GM19452 (cell line): ENCODE results near the gene GCK.

Experiments used
- ATAC-seq: cut with Tn5 transposase; IDR thresholded peaks from one replicate; pipeline ENCODE4 v1.9.1; 2021; ENCODE audit not compliant: unreplicated experiment

GCK gene

DNA sequence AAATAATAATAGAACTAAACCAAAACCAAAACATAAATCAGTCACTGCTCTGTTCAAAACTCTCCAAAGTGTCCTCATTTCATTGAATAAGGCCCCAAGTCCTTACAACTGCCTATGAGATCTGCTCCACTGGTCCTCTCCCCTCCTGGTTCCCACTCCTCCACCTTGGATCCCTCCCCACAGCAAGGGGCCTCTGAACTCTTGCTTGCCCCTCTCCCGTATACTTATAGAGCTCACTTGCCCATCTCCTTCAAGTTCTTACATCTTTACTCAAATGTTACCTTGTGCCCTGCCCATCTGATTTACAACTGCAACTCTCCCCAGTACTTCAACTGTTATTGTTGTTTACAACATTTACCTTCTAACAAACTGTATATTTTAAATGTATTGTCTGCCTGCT is 66.7 kb downstream of the GCK start:
- no peak for ATAC-seq

DNA sequence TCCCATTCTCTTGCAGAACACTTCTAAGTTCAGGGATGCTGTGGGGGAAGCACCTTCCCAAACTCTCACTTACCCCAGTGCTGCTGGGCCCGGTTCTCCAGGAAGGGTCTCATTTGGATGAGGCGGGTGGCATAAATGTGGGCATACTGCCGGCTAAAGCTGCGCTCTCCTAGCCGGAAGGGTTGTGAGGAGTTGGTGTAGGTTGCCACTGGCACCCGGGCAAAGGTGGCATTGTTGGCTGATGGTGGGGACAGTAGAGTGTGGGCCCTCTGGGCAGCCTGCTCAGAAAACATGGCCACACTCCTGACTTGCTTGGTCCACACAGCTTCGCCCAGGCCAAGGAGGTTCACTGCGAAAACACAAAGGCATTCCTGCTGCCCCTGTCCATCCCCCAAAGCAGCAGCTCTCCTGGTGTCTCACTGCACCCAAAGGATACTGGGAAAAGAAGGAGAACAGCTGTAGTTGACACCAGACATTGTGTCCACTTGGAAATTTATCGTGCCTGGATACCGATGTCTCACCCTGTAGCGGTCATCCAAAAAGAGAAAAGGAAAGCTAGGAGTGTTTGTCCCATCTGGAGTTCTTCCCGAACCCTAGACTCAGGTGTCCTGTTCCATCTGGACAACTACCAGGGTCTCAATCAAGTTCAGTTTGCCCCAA is 67.3 kb downstream of the GCK start:
- ATAC-seq, result no peak

DNA sequence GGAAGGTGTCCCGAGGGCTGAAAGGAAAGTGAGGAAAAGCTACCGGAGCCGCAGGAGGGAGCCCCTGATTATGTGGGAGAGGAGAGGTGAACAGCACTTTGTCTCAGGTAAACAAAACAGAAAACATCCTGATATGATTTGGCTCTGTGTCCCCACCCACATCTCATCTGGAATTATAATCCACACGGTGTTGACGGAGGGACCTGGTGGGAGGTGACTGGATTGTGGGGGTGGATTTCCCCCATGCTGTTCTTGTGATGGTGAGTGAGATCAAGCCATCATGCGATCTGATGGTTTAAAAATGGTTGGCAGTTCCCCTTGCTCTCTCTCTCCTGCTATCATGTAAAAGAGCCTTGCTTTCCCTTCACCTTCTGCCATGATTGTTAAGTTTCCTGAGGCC is 68.8 kb downstream of the GCK start:
- ATAC-seq, result no peak

DNA sequence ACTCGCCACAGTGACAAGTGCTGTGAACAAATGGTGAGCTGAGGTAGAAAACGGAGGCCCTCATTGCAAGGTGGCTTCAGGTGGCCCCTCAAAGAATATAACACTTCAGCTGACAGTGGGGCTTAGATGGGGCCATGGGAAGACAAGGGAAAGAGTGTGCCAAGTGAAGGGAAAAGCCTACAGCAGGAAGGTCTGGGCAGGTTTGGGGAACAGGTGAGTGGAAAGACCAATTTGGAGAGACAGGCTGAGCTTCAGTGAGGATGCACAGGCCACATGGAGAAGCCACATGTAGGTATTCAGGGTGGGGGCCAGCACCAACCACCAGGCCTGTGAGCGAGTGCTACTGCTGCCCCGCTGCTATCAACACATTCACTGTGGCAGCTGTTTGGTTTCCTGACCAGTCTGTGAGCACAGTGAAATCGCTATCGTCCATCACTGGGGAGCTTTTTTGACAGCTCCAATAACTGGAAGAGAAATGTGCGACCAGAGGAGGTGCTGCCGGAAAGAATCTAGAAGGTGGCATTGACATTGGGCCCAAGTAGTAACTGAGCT is 69.3 kb downstream of the GCK start:
- no peak for ATAC-seq

DNA sequence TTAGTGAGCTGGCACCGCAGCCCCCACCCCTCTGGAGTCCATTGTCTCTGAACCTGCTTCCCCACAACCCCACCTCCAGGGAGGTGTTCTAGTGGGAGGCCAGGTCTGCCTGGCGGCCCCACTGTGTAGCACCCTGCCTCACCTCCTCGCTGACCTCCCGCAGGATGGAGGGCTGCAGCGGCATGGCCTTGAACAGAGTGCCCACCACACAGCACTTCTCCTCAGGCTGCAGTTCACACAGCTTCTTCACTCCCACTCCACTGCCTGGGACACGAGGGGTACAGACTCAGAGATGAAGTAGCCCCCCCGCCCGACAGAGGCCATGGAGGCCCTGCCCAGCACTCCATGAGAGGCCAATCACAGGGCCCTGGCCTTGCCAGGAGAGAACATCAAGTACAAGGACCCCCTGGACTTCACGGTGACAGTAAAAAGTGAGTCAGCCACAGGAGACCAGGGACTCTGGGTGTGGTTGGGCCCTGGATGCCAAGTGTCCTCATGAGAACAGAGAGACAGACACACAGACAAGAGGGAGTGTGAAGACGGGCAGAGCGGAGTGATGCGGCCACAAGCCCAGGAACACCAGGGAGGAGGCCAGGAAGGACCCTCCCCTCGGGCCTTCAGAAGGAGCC is 71.3 kb downstream of the GCK start:
- ATAC-seq, result no peak

DNA sequence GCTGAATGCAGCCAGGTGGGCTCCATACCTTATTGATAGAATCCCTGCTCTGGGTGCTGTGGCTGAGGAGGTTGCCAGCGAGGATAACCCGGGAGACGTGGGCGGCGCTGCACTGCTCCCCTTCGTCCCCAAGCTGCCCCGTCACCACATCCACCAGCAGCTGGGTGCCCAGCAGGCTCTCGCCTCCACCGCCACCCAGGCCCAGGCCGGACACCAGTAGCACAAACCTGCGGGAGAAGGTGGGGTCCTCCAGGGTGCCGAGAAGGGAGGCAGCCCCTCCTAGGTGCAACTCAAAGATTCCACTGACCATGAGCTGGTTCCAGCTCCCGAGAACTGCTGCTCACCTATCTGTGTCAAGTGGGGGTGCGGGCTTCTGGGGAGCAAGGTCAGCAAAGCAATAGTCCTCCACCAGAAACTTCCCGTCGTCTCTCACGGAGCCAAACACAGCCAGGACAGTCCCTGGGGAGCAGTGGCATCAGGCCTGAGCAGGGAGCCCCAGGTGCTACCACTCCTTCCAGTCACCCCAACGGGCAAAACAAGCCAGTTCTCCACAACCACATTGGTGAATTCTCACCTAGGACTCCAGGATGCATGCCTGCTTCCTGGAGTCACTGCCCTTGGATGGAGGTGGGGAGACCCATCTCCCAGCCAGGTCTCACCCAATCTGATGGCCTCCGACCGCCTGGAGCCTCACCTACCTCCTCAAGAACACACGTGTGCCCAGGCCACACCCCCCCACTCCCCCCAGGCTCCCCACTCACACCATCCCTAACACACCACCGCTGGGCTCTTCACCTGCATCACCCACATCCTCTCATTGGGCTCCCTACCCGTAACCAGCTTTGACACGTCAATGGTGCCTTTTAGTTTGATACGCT is 72.2 kb downstream of the GCK start:
- no peak for ATAC-seq

DNA sequence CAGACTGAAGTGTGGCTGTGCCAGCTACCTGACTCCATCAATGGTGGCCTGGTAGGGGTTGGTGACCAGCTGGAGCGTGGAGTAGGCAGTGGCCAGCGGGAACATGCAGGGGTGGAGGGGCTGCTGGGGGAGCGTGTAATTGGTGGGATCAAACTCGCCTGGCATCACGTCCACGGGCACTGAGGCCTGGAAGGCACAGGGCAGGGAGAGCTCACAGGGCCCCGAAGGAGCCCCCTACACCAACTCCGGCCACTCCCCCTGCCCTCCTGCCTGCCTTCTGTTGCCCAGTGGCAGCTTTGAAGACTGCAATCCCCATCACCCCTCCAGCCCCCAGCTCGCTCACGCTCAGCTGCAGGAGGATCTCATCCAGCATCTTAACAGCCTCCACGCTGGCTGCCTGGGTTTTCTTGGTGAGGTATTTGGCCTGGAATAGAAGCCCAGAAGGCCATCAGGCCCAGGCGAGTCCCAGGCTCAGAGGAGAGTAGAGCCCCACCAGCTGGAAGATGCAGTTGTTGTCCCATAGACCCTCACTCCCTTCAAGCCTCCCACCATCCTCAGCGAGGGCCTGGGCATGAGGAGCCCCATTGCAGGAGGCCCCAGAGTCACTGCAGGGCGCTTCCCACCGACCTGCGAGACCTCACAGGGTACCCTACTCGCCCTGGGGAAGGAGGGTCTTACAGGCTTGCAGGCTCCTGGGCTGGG is 73.0 kb downstream of the GCK start:
- no peak for ATAC-seq

DNA sequence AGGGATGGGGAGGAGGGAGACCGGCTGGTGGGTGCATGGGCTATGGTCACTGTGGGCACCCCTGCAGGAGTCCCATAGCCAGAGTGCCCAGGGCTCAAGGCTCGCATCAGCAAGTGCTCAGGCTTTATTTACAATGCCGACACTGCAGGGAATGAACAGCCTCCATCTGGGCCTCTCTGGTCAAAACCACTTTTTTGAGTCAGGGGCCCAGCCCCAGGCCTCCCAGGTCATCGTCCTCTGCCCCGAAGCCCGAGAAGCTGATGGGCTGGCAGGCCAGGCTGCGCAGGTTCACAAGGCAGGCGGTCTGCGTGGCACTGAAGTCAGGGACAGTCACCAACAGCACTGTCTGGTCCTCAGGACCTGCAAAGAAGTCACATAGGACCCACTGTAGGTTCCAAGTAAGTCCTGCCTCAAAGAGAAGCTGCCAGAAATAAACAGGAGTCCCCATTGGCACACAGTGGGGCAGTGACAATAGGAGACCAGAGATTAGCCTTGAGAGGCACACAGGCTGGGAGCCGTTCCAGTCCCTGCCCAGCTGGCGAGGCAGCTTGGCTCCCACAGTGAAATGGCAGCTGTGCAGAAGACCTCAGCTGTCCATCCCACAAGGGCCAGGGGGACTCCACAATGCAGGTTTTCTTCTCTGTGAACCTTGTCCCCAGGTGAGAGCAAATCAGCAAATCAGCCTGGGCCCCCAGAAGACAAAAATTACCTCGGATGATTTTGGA is 74.5 kb downstream of the GCK start:
- ATAC-seq, result no peak

DNA sequence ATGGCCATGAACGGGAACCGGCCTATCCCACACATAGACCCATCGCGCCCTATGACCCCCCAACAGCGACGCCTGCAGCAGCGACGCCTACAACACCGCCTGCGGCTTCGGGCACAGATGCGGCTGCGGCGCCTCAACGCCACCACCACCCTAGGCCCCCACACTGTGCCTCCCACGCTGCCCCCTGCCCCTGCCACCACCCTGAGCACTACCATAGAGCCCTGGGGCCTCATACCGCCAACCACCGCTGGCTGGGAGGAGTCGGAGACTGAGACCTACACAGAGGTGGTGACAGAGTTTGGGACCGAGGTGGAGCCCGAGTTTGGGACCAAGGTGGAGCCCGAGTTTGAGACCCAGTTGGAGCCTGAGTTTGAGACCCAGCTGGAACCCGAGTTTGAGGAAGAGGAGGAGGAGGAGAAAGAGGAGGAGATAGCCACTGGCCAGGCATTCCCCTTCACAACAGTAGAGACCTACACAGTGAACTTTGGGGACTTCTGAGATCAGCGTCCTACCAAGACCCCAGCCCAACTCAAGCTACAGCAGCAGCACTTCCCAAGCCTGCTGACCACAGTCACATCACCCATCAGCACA is 75.4 kb downstream of the GCK start:
- no peak for ATAC-seq

DNA sequence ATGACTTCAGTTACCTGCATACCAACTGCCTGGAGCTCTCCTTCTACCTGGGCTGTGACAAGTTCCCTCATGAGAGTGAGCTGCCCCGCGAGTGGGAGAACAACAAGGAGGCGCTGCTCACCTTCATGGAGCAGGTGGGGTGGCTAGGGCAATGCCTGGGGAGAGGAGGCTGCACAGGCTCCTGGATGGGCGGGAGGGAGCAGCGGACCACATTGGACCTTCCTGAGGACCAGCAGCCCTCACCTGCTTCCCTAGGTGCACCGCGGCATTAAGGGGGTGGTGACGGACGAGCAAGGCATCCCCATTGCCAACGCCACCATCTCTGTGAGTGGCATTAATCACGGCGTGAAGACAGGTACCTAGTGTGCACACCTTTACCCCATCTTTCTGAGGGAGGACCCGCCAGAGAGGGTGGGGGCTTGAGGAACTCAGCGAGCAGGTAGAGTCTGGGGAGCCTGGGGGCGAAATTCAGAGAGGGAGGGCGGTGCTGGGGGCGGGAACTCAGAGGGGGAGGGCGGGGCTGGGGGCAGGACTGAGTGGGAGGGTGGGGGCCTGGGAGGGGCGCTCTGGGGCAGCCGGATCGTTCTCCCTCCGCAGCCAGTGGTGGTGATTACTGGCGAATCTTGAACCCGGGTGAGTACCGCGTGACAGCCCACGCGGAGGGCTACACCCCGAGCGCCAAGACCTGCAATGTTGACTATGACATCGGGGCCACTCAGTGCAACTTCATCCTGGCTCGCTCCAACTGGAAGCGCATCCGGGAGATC is 76.1 kb downstream of the GCK start:
- no peak for ATAC-seq

DNA sequence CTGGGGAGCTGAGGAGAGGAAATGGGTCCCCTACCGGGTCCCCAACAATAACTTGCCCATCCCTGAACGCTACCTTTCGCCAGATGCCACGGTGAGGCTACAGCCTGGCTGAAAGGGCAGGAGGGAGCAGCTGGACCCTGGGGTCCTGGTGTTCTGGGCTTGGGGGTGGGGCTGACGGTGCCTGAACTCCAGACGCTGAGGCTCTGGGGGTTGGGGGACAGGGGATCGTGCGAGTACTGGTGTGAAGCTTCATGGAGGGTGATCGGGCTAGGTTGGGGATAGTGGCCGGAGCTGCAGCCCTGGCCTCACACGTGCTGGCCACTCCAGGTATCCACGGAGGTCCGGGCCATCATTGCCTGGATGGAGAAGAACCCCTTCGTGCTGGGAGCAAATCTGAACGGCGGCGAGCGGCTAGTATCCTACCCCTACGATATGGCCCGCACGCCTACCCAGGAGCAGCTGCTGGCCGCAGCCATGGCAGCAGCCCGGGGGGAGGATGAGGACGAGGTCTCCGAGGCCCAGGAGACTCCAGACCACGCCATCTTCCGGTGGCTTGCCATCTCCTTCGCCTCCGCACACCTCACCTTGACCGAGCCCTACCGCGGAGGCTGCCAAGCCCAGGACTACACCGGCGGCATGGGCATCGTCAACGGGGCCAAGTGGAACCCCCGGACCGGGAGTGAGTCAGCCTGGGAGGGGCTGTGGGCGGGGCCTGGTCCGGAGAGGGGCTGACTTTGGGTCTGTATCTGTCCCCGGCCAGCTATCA is 76.8 kb downstream of the GCK start:
- no peak for ATAC-seq

DNA sequence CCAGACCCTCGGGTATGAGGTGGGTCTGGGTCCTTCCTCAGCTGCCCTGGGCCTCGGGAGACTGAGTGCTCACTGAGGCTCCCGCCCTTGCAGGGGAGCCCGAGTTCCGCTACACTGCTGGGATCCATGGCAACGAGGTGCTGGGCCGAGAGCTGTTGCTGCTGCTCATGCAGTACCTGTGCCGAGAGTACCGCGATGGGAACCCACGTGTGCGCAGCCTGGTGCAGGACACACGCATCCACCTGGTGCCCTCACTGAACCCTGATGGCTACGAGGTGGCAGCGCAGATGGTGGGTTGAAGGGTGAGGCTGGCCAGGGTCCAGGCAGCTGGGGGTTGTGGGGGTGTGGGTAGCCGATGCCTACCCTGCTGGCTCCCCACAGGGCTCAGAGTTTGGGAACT is 77.5 kb downstream of the GCK start:
- no peak for ATAC-seq

DNA sequence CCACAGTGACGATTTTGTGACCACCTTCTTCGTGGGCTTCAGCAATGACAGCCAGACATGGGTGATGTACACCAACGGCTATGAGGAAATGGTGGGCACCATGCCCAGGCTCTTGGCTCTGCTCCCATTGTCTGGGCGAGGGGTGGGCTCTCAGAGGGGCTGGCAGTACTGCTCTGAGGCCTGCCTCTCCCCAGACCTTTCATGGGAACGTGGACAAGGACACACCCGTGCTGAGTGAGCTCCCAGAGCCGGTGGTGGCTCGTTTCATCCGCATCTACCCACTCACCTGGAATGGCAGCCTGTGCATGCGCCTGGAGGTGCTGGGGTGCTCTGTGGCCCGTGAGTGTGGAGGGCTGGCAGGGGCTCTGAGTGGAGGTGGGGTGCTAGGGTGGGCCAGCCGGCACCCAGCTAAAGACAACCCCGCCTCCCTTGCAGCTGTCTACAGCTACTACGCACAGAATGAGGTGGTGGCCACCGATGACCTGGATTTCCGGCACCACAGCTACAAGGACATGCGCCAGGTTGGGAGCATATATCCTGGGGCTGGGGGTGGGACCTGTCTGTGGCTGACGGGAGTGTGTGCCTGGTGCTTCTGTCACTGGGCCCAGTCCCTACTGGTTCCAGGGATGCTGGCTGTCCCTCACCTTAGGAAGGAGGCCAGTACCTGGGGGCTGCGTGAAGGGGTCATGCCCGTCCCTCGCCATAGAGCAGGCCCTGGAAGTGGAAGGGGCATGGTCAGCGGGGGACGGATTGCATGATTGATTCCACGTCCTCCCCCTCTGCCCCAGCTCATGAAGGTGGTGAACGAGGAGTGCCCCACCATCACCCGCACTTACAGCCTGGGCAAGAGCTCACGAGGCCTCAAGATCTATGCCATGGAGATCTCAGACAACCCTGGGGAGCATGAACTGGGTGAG is 78.3 kb downstream of the GCK start:
- ATAC-seq, result no peak

DNA sequence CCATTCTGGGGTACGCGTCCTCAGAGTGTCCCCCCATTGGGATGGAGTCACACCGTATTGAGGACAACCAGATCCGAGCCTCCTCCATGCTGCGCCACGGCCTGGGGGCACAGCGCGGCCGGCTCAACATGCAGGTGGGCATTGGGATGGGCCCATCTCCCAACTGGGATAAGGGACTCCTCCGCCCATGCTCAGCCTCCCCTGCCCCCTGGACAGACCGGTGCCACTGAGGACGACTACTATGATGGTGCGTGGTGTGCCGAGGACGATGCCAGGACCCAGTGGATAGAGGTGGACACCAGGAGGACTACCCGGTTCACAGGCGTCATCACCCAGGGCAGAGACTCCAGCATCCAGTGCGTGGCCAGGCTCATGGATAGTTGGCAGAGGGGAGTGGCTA is 79.2 kb downstream of the GCK start:
- ATAC-seq, result no peak

DNA sequence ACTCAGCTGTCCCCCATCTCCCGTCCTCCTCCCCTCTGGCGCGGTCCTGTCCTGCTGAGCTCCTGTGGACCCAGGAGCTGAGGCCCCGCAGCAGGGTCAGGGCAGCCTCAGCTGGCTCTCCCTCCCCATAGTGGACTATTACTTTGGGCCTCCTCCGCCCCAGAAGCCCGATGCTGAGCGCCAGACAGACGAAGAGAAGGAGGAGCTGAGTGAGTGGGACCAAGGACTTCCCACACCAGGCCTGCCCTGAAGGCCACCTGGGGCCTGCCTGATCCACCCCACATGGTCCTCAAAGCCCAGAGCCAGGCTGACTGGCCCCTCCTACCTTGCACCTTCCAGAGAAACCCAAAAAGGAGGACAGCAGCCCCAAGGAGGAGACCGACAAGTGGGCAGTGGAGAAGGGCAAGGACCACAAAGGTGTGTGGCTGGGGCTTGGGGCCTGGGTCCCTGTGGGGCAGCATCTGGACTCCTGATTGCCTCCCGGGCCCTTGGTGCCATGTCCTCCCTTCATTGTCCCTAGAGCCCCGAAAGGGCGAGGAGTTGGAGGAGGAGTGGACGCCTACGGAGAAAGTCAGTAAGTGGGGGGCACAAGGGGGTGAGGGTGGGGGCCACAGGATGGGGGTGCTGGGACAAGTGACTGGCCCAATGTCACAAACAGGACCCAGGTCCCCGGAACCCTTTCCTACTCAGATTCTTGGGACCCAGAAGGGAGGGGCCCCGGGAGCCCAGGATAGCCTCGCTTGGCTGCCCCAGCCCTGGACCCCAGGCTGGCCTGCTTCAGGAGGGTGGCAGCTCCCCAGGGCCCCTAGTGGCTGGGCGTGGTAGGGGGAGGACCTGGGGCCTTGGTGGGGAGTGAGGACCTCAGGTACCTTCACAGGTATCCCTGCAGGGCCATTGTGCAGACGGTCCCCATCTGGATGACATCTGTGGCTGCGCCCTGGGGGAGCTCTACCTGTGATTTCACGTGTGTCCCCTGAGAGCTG is 80.2 kb downstream of the GCK start:
- no peak for ATAC-seq

DNA sequence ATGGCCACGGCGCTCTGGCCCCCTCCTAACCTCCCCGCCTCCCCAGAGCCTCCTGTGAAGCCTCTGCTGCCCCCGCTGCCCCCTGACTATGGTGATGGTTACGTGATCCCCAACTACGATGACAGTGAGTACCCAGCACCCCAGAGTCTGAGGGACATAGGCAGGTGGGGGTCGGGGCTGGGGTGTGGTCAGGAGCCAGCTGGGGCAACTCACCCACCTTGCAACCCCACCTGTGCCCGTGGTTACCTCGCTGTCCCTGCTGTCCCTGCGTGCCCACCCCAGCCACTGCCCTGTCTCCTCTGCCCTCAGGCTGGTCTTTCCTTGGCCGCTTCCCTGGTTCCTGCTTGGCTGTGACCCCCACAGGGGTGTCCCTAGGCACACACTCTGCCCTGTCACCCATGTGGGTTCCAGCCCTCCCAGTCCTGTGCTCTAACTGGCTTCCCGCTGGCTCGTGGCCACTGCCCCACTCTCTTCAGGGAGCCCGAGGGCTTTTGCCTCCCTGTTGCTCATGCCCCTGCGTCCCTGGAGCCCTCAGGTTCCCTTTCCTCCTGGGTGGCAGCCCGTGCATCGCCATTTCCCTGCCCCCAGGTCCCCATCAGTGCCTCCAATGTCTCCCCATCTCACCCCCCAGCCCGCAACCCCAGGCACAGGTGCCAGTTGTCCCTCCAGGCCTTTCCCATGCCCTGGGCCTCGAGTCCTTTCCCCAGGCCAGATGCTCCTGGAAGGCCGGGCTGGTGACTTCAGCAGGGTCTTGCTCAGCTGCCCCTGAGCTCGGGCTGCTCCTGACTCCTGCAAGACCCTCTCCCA is 81.1 kb downstream of the GCK start:
- no peak for ATAC-seq
